Measurements from ENCODE around the gene MADCAM1.
A peak's percentile ranks its signal among the peaks of the same experiment; 100 is the strongest.
"Not testable (repeated sequence)": the region's sequence is repeated elsewhere in the genome, so short reads cannot be mapped to it uniquely, and the experiment has no call there.

MADCAM1 gene

DNA sequence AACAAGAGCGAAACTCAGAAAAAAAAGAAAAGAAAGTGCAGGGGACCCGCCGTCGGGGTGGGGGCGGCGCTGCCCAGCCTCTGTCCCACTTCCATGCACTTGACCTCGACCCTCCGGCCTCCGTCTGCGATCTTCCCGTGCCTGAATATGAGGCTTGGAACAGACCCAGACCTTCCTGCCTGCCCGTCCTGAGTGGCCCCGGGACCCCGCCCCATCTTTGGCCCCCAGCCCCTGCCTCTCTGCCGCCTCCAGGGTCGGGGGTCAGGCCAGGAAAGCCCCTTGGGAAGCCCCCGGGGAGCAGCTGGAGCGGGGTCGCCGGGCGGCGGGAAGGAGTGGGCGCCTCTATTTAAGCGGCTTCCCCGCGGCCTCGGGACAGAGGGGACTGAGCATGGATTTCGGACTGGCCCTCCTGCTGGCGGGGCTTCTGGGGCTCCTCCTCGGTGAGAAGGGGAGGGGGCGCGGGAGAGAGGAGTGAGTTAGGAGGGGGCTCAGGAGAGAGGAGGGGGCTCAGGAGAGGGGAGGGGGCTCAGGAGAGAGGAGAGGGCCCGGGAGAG lies at the start of gene MADCAM1:
Gene MADCAM1 (plus strand): TSS at position 375 of the 554 bp plus-strand sequence. CDS start 14 bp downstream, at position 389.
- no peak within 1 kb of the TSS for H3K4me3 Mint-ChIP-seq
- peaks cover 8% of the 10 kb centered on the region for H3K4me1 Mint-ChIP-seq (ENCODE audit: low read depth)
- H3K27me3 Mint-ChIP-seq, result peaks cover 60% of the 10 kb centered on the region
- H3K9me3 Mint-ChIP-seq, result no peaks in the 10 kb centered on the region
- peak within 1 kb of the TSS; percentile 24 for H3K27ac Mint-ChIP-seq
- H3K36me3 Mint-ChIP-seq (ENCODE audit: low read depth), result no peaks in the 10 kb centered on the region
- intact Hi-C loops (cut with micrococcal nuclease), result no loop called here

DNA sequence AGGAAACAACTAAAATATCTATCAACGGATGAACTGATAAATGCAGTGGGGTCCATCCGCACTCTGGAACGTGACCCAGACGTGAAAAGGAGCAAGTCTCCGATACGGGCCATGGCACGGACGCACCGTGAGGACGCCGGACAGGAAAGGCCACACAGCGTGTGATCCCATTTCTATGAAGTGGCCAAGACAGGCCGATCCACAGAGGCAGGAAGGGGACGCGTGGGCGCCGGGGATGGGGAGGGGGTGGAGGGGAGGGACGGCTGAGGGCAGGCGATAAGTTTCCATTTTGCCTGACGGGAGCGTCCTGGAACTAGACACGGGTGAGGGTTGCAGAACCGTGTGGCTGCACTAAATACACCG lies 49.2 kb upstream of the MADCAM1 start:
- Mint-ChIP-seq H3K27ac (no peak overlapping the region), H3K9me3 (peaks cover 21% of the 10 kb centered on the region), H3K27me3 (peaks cover 20% of the 10 kb centered on the region), H3K36me3 (ENCODE audit: low read depth) (no peaks in the 10 kb centered on the region), H3K4me1 (ENCODE audit: low read depth) (no peaks in the 10 kb centered on the region), H3K4me3 (no peak overlapping the region)
- intact Hi-C loops (cut with micrococcal nuclease), result no loop called here

DNA sequence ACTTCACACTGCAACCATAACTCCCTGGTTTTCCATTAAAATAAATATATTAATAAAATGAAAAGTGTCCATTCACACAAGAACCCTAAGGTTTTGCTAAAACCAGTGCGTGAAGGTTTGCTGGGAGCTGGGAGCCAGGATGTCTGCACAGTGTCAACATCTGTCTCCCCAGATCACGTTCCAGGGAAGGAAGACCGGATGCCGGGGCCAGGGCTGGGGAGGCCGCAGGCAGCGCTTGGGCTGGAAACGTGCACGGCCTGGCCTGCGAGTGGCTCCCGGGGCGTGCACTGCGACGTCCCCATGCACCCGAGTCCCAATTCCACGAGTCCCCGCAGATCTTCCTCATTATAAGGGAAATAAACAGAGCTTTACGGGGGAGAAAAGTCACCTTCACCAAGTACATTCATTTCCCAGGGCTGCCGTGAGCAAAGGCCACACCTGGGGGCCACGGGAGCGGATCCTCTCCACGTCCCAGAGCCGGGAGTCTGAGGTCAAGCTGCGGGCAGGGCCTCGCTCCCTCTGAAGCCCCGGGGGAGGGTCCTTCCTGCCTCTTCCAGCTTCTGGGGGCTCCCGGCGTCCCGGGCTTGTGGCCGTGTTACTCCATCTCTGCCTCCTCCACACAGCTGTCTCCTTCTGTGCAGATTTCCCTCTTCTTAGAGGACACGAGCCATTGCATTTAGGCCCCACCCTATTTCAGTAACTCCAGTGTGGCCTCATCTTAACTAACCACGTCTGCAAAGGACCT lies 48.3 kb upstream of the MADCAM1 start:
- H3K9me3 Mint-ChIP-seq, result peaks cover 16% of the 10 kb centered on the region
- no peaks in the 10 kb centered on the region for H3K4me1 Mint-ChIP-seq (ENCODE audit: low read depth)
- H3K4me3 Mint-ChIP-seq, result no peak overlapping the region
- intact Hi-C loops (cut with micrococcal nuclease), result no loop called here
- peaks cover 19% of the 10 kb centered on the region for H3K27me3 Mint-ChIP-seq
- no peaks in the 10 kb centered on the region for H3K36me3 Mint-ChIP-seq (ENCODE audit: low read depth)
- H3K27ac Mint-ChIP-seq, result no peak overlapping the region

DNA sequence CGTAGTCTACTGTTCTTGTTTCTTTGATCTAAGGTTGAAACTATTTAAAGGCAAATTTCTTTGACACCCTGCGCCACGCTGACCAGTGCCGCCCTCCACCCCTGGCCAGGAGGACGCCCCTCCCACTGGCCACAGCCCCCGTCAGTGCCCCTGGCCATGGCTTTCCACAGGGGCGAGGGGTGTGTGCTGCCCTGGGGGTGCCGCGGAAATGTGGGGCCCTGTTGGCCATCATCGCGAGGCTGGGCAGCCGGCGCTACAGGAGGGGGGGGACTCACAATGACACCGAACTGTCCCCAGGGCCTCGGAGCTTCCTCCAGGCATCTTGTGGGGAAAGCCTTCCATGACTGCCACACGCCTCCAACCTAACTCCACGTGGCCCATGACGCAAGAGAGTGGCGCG lies 46.4 kb upstream of the MADCAM1 start:
- peaks cover 19% of the 10 kb centered on the region for H3K27me3 Mint-ChIP-seq
- H3K4me1 Mint-ChIP-seq (ENCODE audit: low read depth), result no peaks in the 10 kb centered on the region
- peaks cover 16% of the 10 kb centered on the region for H3K9me3 Mint-ChIP-seq
- H3K36me3 Mint-ChIP-seq (ENCODE audit: low read depth), result no peaks in the 10 kb centered on the region
- intact Hi-C loops (cut with micrococcal nuclease), result no loop called here
- H3K4me3 Mint-ChIP-seq, result no peak overlapping the region
- H3K27ac Mint-ChIP-seq, result no peak overlapping the region

DNA sequence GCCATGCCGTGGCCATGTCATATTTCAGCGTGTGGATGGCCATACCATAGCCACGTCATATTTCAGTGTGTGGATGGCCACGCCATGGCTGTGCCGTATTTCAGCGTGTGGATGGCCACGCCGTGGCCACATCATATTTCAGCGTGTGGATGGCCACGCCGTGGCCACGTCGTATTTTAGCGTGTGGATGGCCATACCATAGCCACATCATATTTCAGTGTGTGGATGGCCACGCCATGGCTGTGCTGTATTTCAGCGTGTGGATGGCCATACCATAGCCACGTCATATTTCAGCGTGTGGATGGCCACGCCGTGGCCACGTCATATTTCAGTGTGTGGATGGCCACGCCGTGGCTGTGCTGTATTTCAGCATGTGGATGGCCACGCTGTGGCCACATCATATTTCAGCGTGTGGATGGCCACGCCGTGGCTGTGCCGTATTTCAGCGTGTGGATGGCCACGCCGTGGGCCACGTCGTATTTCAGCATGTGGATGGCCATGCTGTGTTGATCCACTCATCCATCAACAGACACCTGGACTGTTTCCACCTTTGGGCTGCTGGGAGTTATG lies 45.3 kb upstream of the MADCAM1 start:
- H3K9me3 Mint-ChIP-seq, result peaks cover 16% of the 10 kb centered on the region
- intact Hi-C loops (cut with micrococcal nuclease); H3K27ac Mint-ChIP-seq; H3K36me3 Mint-ChIP-seq (ENCODE audit: low read depth); H3K4me1 Mint-ChIP-seq (ENCODE audit: low read depth); H3K4me3 Mint-ChIP-seq: not testable (repeated sequence)
- H3K27me3 Mint-ChIP-seq, result peaks cover 17% of the 10 kb centered on the region

DNA sequence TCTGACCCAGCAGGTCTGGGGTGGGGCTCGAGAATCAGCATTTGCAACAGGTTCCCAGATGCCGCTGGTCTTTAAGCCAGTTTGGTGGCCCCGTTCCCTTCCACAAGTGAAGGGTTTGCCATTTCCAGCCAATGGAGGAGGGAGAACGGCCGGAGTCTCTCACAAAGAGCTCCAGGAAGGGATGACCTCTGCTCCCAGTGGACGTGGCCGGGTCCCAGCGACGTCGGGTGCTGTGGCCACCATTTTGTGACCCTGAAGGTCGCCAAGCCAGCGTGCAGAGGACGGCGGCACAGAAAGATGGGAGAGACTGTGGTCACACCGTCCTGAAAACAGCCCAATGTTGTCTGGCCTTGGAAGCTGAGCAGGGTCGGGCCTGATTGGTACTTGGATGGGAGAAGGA lies 43.5 kb upstream of the MADCAM1 start:
- Mint-ChIP-seq H3K27ac (no peak overlapping the region), H3K4me3 (no peak overlapping the region), H3K36me3 (ENCODE audit: low read depth) (no peaks in the 10 kb centered on the region), H3K9me3 (peaks cover 16% of the 10 kb centered on the region), H3K27me3 (peaks cover 16% of the 10 kb centered on the region), H3K4me1 (ENCODE audit: low read depth) (no peaks in the 10 kb centered on the region)
- intact Hi-C loops (cut with micrococcal nuclease), result no loop called here

DNA sequence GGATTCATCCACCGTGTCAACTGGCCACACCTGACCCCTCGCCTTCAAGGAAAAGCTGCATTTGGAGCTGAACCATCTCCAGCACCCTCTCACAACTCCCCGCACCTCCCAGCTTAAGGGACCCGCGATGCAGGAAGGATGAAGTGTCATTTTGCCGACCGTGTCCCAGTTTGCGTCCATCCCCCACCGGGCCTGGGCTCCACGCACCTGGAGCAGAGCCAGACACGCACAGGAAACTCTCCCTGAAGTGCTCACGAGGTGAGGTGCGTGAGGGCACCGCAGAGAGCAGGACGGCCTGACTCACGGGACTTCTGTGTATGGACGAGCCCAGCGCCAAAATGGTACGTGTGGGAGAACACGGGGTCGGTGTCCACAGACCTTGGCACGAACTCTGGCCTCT lies 42.7 kb upstream of the MADCAM1 start:
- Mint-ChIP-seq H3K4me3 (no peak overlapping the region), H3K4me1 (ENCODE audit: low read depth) (no peaks in the 10 kb centered on the region), H3K36me3 (ENCODE audit: low read depth) (no peaks in the 10 kb centered on the region), H3K27me3 (peaks cover 16% of the 10 kb centered on the region), H3K27ac (no peak overlapping the region), H3K9me3 (peaks cover 16% of the 10 kb centered on the region)
- intact Hi-C loops (cut with micrococcal nuclease), result no loop called here

DNA sequence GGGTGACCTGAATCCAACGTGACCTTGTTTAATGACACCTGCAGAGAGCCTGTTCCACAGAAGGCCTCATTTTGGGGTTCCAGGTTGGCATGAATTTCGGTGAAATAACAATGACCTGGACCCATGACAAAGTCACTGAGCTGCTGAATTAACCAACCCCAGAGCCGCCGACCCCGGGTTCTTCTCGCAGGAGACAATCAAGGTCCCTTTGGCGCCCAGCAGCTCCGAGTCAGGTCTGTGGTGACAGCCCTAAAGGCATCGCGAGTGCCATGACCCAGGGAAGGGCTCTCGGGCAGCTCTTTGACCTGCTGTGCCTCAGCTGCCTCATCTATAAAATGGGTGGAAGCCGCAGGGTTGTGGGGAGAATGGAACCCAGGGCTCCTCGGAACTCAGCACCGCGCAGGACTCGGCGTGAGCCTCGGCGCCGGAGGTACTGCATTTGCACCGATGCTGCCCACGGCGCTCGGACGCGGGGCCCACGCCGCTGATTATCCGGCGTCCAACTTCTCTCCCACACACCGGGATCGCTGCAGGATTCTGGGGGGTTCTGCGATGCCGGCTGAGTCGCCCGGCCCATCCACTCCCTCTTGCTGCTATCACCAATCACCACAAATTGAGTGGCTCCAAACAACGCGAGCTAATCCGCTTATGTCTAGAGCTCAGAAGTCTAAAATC lies 41.1 kb upstream of the MADCAM1 start:
- Mint-ChIP-seq H3K9me3 (peaks cover 15% of the 10 kb centered on the region), H3K27ac (no peak overlapping the region), H3K4me1 (ENCODE audit: low read depth) (no peaks in the 10 kb centered on the region), H3K36me3 (ENCODE audit: low read depth) (no peaks in the 10 kb centered on the region), H3K27me3 (peaks cover 26% of the 10 kb centered on the region), H3K4me3 (no peak overlapping the region)
- intact Hi-C loops (cut with micrococcal nuclease), result no loop called here

DNA sequence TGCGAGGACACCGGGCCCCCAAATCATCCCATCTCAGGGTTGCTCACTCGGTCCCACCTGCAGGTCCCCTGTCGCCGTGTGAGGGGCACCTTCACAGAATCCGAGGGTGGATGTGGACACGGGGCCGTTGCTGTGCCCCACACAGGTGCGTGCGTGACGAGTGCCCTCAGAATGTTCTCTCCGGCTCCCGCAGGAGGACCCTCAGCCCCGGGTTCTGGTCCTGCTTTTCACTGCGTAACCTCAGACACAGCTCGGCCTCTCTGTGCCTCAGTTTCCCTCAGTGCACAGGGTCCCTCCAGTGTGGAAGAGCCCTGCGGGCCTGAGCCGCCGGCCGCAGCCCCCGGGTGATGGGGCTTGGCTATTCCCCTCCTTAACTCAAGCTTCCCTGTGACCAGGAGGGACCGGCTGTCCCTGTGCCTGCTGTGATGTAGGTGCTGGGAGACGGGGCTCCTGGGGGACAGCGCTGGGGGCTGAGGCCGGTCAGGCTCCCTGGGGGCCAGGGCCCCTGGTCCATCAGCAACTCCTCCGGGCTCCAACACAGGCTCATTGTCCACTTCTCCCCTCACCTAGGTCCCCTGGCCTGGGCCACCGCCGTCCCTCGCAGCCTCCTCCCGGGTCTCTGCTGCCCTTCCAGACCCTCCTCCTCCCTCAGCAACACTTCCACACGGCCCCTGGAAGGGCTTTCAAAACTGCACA lies 40.3 kb upstream of the MADCAM1 start:
- Mint-ChIP-seq H3K4me1 (ENCODE audit: low read depth) (no peaks in the 10 kb centered on the region), H3K36me3 (ENCODE audit: low read depth) (no peaks in the 10 kb centered on the region), H3K27me3 (peaks cover 26% of the 10 kb centered on the region), H3K27ac (no peak overlapping the region), H3K4me3 (no peak overlapping the region), H3K9me3 (peaks cover 6% of the 10 kb centered on the region)
- intact Hi-C loops (cut with micrococcal nuclease), result no loop called here

DNA sequence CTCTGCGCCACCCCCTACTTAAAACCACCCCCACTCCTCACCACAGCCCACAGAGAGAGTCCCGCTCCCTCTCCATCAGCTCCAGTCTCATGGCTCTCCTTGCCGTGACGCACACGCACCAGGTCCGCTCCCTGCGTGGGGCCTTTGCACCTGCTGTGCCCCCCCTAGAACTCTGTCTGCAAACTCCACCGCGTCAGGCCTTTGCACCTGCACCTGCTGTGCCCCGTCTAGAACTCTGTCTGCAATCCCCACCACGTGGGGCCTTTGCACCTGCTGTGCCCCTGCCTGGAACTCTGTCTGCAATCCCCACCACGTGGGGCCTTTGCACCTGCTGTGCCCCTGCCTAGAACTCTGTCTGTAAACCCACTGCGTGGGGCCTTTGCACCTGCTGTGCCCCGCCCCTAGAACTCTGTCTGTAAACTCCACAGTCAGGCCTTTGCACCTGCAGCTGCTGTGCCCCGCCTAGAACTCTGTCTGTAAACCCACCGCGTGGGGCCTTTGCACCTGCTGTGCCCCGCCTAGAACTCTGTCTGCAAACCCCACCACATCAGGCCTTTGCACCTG lies 39.7 kb upstream of the MADCAM1 start:
- Mint-ChIP-seq H3K4me1 (ENCODE audit: low read depth) (peaks cover 2% of the 10 kb centered on the region), H3K9me3 (no peaks in the 10 kb centered on the region), H3K36me3 (ENCODE audit: low read depth) (no peaks in the 10 kb centered on the region), H3K27me3 (peaks cover 28% of the 10 kb centered on the region), H3K4me3 (no peak overlapping the region), H3K27ac (no peak overlapping the region)
- intact Hi-C loops (cut with micrococcal nuclease), result no loop called here

DNA sequence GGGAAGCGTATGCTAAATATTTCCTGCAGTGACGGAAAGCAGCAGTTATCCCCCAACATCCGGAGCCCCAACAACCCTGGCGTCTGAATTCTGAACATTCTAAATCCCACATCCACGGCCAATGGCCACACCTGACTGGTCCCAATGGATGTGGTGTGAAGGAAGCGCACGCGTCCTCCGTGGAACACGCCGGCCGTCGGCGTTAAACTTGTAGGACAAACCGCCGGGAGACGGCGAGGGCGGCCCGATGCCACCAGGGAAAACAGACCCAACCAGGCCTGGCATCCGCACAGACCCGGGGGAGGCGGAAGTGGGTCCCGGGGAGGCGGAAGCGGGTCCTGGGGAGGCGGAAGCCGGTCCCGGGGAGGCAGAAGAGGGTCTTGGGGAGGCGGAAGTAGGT lies 38.6 kb upstream of the MADCAM1 start:
- intact Hi-C loops (cut with micrococcal nuclease), result no loop called here
- no peaks in the 10 kb centered on the region for H3K9me3 Mint-ChIP-seq
- H3K4me1 Mint-ChIP-seq (ENCODE audit: low read depth), result peaks cover 5% of the 10 kb centered on the region
- no peak overlapping the region for H3K4me3 Mint-ChIP-seq
- peaks cover 38% of the 10 kb centered on the region for H3K27me3 Mint-ChIP-seq
- H3K27ac Mint-ChIP-seq, result no peak overlapping the region
- H3K36me3 Mint-ChIP-seq (ENCODE audit: low read depth), result no peaks in the 10 kb centered on the region

DNA sequence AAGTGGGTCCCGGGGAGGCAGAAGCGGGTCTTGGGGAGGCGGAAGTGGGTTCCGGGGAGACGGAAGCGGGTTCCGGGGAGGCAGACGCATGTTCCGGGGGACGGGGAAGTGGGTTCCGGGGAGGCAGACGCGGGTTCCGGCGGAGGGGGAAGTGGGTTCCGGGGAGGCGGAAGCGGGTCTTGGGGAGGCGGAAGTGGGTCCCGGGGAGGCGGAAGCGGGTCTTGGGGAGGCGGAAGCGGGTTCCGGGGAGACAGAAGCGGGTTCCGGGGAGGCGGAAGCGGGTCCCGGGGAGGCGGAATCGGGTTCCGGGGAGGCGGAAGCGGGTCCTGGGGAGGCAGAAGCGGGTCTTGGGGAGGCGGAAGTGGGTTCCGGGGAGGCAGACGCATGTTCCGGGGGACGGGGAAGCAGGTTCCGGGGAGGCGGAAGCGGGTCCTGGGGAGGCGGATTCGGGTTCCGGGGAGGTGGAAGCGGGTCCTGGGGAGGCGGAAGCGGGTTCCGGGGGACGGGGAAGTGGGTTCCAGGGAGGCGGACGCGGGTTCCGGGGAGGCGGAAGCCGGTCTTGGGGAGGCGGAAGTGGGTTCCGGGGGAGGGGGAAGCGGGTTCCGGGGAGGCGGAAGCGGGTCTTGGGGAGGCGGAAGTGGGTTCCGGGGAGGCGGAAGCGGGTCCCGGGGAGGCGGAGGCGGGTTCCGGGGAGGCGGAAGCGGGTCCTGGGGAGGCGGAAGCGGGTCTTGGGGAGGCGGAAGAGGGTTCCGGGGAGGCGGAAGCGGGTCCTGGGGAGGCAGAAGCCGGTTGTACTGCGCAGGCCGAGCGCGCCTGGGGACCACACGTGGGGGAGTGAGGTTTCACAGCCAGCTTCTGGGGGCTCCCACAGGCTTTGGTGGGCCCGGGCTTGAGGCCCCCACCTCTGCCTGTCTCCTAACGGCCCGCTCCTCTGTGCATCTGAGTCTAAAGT lies 37.9 kb upstream of the MADCAM1 start:
- no peak overlapping the region for H3K27ac Mint-ChIP-seq
- intact Hi-C loops (cut with micrococcal nuclease), result no loop called here
- no peaks in the 10 kb centered on the region for H3K9me3 Mint-ChIP-seq
- H3K27me3 Mint-ChIP-seq, result peaks cover 46% of the 10 kb centered on the region
- H3K36me3 Mint-ChIP-seq (ENCODE audit: low read depth), result no peaks in the 10 kb centered on the region
- peaks cover 5% of the 10 kb centered on the region for H3K4me1 Mint-ChIP-seq (ENCODE audit: low read depth)
- no peak overlapping the region for H3K4me3 Mint-ChIP-seq
